Medulla oblongata (tissue), 1 donor: ENCODE results near the gene GLB1L2.

Experiments used
- DNase-seq: peaks from one replicate; pipeline ENCODE4 v3.0.0-alpha.2; 2015; ENCODE audit errors: extremely low spot score

The GLB1L2 gene

GRCh38 chr11:134349109-134349801, 17.5 kb downstream of the GLB1L2 start:
- no peak for DNase-seq

GRCh38 chr11:134349802-134350355, 18.1 kb downstream of the GLB1L2 start:
- DNase-seq = no peak

- no peak for DNase-seq
These were observed 18.6 kb downstream of the GLB1L2 start for GRCh38 chr11:134350381-134350780.

GRCh38 chr11:134352111-134352510, 20.3 kb downstream of the GLB1L2 start:
- DNase-seq = no peak

- no peak for DNase-seq
These were observed 23.3 kb downstream of the GLB1L2 start for GRCh38 chr11:134355136-134355535.

GRCh38 chr11:134355656-134356055, 23.9 kb downstream of the GLB1L2 start:
- no peak for DNase-seq

- no peak for DNase-seq
These were observed 25.1 kb downstream of the GLB1L2 start for GRCh38 chr11:134356656-134357544.

- no peak for DNase-seq
These were observed 25.7 kb downstream of the GLB1L2 start for GRCh38 chr11:134357545-134357839.

GRCh38 chr11:134358165-134358855, 26.5 kb downstream of the GLB1L2 start:
- DNase-seq = no peak

- no peak for DNase-seq
These were observed 27.2 kb downstream of the GLB1L2 start for GRCh38 chr11:134358856-134359490.

GRCh38 chr11:134359646-134360045, 27.9 kb downstream of the GLB1L2 start:
- no peak for DNase-seq

GRCh38 chr11:134360050-134360835, 28.5 kb downstream of the GLB1L2 start:
- peak; percentile 90 for DNase-seq

GRCh38 chr11:134361661-134362060, 29.9 kb downstream of the GLB1L2 start:
- no peak for DNase-seq

- no peak for DNase-seq
These were observed 30.6 kb downstream of the GLB1L2 start for GRCh38 chr11:134362192-134362901.

GRCh38 chr11:134363161-134363560, 31.4 kb downstream of the GLB1L2 start:
- DNase-seq = no peak

- DNase-seq = no peak
These were observed 31.8 kb downstream of the GLB1L2 start for GRCh38 chr11:134363592-134363991.

GRCh38 chr11:134364261-134364660, 32.5 kb downstream of the GLB1L2 start:
- no peak for DNase-seq

GRCh38 chr11:134365011-134365925, 33.5 kb downstream of the GLB1L2 start:
- no peak for DNase-seq

GRCh38 chr11:134366254-134366653, 34.5 kb downstream of the GLB1L2 start:
- DNase-seq = no peak
